ENCODE measurements around the gene COA7.
A peak's percentile ranks its signal among the peaks of the same experiment; 100 is the strongest.
"Not testable (repeated sequence)": the region's sequence is repeated elsewhere in the genome, so short reads cannot be mapped to it uniquely, and the experiment has no call there.

Gene COA7

GRCh38 chr1:52697795-52698674 is at the start of gene COA7:
Gene COA7, minus strand, starts transcription at chr1:52698347. Its CDS starts 21 bp downstream, at chr1:52698326.
- DNase-seq (ENCODE audit: low spot score): peak; percentile 92

GRCh38 chr1:52747450-52747849 is 49.3 kb upstream of the COA7 start:
- no peak for DNase-seq (ENCODE audit: low spot score)

GRCh38 chr1:52746189-52746588 is 48.0 kb upstream of the COA7 start:
- DNase-seq (ENCODE audit: low spot score): no peak

GRCh38 chr1:52741259-52741658 is 43.1 kb upstream of the COA7 start:
- no peak for DNase-seq (ENCODE audit: low spot score)

- no peak for DNase-seq (ENCODE audit: low spot score)
Observed at GRCh38 chr1:52739699-52740467, 41.7 kb upstream of the COA7 start.

- DNase-seq (ENCODE audit: low spot score): no peak
Observed at GRCh38 chr1:52738893-52739292, 40.7 kb upstream of the COA7 start.

- no peak for DNase-seq (ENCODE audit: low spot score)
Observed at GRCh38 chr1:52738148-52738547, 40.0 kb upstream of the COA7 start.

GRCh38 chr1:52735371-52735770 is 37.2 kb upstream of the COA7 start:
- not testable (repeated sequence) for DNase-seq (ENCODE audit: low spot score)

GRCh38 chr1:52733368-52733767 is 35.2 kb upstream of the COA7 start:
- no peak for DNase-seq (ENCODE audit: low spot score)

GRCh38 chr1:52727956-52728656 is 30.0 kb upstream of the COA7 start:
- no peak for DNase-seq (ENCODE audit: low spot score)

- peak; percentile 15 for DNase-seq (ENCODE audit: low spot score)
Observed at GRCh38 chr1:52727114-52727586, 29.0 kb upstream of the COA7 start.

- DNase-seq (ENCODE audit: low spot score): peak; percentile 100
Observed at GRCh38 chr1:52726265-52727113, 28.3 kb upstream of the COA7 start, which contains the start of gene ZYG11B. Gene ZYG11B, plus strand, starts transcription at chr1:52726453. Its CDS starts 201 bp downstream, at chr1:52726654.

GRCh38 chr1:52725903-52726264 is 27.7 kb upstream of the COA7 start:
- DNase-seq (ENCODE audit: low spot score): no peak

GRCh38 chr1:52723260-52723659 is 25.1 kb upstream of the COA7 start:
- no peak for DNase-seq (ENCODE audit: low spot score)

- not testable (repeated sequence) for DNase-seq (ENCODE audit: low spot score)
Observed at GRCh38 chr1:52715296-52715695, 17.1 kb upstream of the COA7 start.

GRCh38 chr1:52713590-52713989 is 15.4 kb upstream of the COA7 start:
- no peak for DNase-seq (ENCODE audit: low spot score)

- no peak for DNase-seq (ENCODE audit: low spot score)
Observed at GRCh38 chr1:52709016-52709415, 10.9 kb upstream of the COA7 start.

- peak; percentile 84 for DNase-seq (ENCODE audit: low spot score)
Observed at GRCh38 chr1:52707927-52708655, 9.9 kb upstream of the COA7 start.

- no peak for DNase-seq (ENCODE audit: low spot score)
Observed at GRCh38 chr1:52706941-52707926, 9.1 kb upstream of the COA7 start.
